Endothelial cell of umbilical vein (primary cell): ENCODE data around the gene HOXA10.

Experiments
- CTCF ChIP-seq, 2 donors: IDR thresholded peaks; 1 replicate in 1 of 2; 2 replicates in 1 of 2; pipeline ENCODE4 v1.5.1; 2011; ENCODE audit warnings: low read length in 2 of 2, mild to moderate bottlenecking in 2 of 2, moderate library complexity in 2 of 2, control low read depth in 1 of 2, inconsistent platforms in 1 of 2, low read depth in 1 of 2; ENCODE audit not compliant: insufficient read depth in 1 of 2; ENCODE audit errors: extremely low read depth in 1 of 2
- EZH2 ChIP-seq: IDR thresholded peaks from 2 replicates; pipeline ENCODE4 v1.6.1; 2012; ENCODE audit warnings: borderline replicate concordance, low read depth, mild to moderate bottlenecking, moderate library complexity, low read length, inconsistent platforms; ENCODE audit not compliant: severe bottlenecking
- MAX ChIP-seq: IDR thresholded peaks from 2 replicates; pipeline ENCODE4 v1.6.1; 2011; ENCODE audit not compliant: insufficient read depth, insufficient read length
- MYC ChIP-seq: IDR thresholded peaks from one replicate; pipeline ENCODE4 v1.6.1; 2011; ENCODE audit warnings: mild to moderate bottlenecking, low read depth, low read length
- POLR2AphosphoS5 ChIP-seq: IDR thresholded peaks from 2 replicates; pipeline ENCODE4 v1.6.1; 2012; ENCODE audit warnings: low read depth, mild to moderate bottlenecking, control low read depth, low read length, moderate library complexity; ENCODE audit not compliant: insufficient read depth

- TF ChIP-seq MAX (no peak), EZH2 (no peak), CTCF (IDR thresholded peaks at IDR 0.05; ENCODE audit: extremely low read depth in 1 of 2, insufficient read depth in 1 of 2, low read depth in 1 of 2, low read length in 2 of 2) (no peak), POLR2AphosphoS5 (no peak), MYC (no peak)
These were observed 45.1 kb downstream of the HOXA10 start for GRCh38 chr7:27128776-27129728.
